C4-2B (cell line): ENCODE results near the gene PBRM1.

Experiments
- H3K27ac ChIP-seq: fragments of 450-650 bp; 2 replicates; pipeline ENCODE4 v1.5.1; 2017
- CTCF ChIP-seq: fragments of 450-650 bp; conservative IDR thresholded peaks from 2 replicates; pipeline ENCODE4 v1.5.1; 2017; ENCODE audit warnings: mild to moderate bottlenecking
- ZFX ChIP-seq: fragments of 450-650 bp; IDR thresholded peaks from 2 replicates; pipeline ENCODE4 v1.6.1; 2017

PBRM1 gene

GRCh38 chr3:52696830-52697631 is 11.3 kb upstream of the PBRM1 start:
- no peak overlapping the region for H3K27ac ChIP-seq
- TF ChIP-seq ZFX (no peak), CTCF (no peak)

GRCh38 chr3:52695798-52696671 is 10.3 kb upstream of the PBRM1 start:
- H3K27ac ChIP-seq, result no peak overlapping the region
- TF ChIP-seq CTCF (no peak), ZFX (no peak)

GRCh38 chr3:52694528-52695189 is 8.9 kb upstream of the PBRM1 start:
- TF ChIP-seq CTCF, result no peak
- TF ChIP-seq ZFX, result no peak
- no peak overlapping the region for H3K27ac ChIP-seq

GRCh38 chr3:52693071-52693470 is 7.4 kb upstream of the PBRM1 start:
- H3K27ac ChIP-seq, result no peak overlapping the region
- no peak for TF ChIP-seq ZFX
- TF ChIP-seq CTCF, result no peak

GRCh38 chr3:52690560-52690959 is 4.8 kb upstream of the PBRM1 start:
- no peak overlapping the region for H3K27ac ChIP-seq
- TF ChIP-seq CTCF, result no peak
- no peak for TF ChIP-seq ZFX

GRCh38 chr3:52689151-52689550 is 3.4 kb upstream of the PBRM1 start:
- no peak overlapping the region for H3K27ac ChIP-seq
- TF ChIP-seq CTCF (no peak), ZFX (no peak)

- TF ChIP-seq ZFX, result no peak
- no peak for TF ChIP-seq CTCF
- H3K27ac ChIP-seq, result no peak overlapping the region
Observed at GRCh38 chr3:52688266-52688665, 2.6 kb upstream of the PBRM1 start.
